ENCODE data around the gene MAGI2. TPM values are rescaled to one million over a fixed set of nuclear protein-coding genes. Genes with fewer than 3 reads are reported as not detected.
A peak's percentile ranks its signal among the peaks of the same experiment; 100 is the strongest.

Gene MAGI2
- total RNA-seq, 1 donor = 18.8 TPM

GRCh38 chr7:78479348-78479747 lies 974.1 kb downstream of the MAGI2 start:
- Histone ChIP-seq H3K27ac (ENCODE audit: low read depth, low read length) (no peak overlapping the region), H3K4me2 (ENCODE audit: insufficient read depth, low read length) (no peak overlapping the region), H3K36me3 (ENCODE audit: insufficient read depth, low read length) (no peaks in the 10 kb centered on the region), H3K4me1 (ENCODE audit: insufficient read depth, low read length) (peaks cover 3% of the 10 kb centered on the region), H3K4me3 (ENCODE audit: insufficient read depth, low read length) (no peak overlapping the region), H3K27me3 (ENCODE audit: insufficient read depth, low read length) (no peaks in the 10 kb centered on the region), H3K79me2 (ENCODE audit: insufficient read depth, low read length) (no peaks in the 10 kb centered on the region), H3K9me3 (ENCODE audit: low read depth, low read length) (no peaks in the 10 kb centered on the region), H4K20me1 (ENCODE audit: insufficient read depth, low read length) (no peaks in the 10 kb centered on the region), H2AFZ (ENCODE audit: low read length) (no peak overlapping the region)
- no peak for DNase-seq (ENCODE audit: insufficient read length, low spot score, missing footprints)
- TF ChIP-seq CTCF (IDR thresholded peaks at IDR 0.05; ENCODE audit: extremely low read depth, low read depth, low read length) = no peak

- H2AFZ ChIP-seq (ENCODE audit: low read length) = no peak overlapping the region
- DNase-seq (ENCODE audit: insufficient read length, low spot score, missing footprints) = no peak
- no peaks in the 10 kb centered on the region for H3K27me3 ChIP-seq (ENCODE audit: insufficient read depth, low read length)
- no peak overlapping the region for H3K27ac ChIP-seq (ENCODE audit: low read depth, low read length)
- H3K36me3 ChIP-seq (ENCODE audit: insufficient read depth, low read length) = no peaks in the 10 kb centered on the region
- H3K9me3 ChIP-seq (ENCODE audit: low read depth, low read length) = no peaks in the 10 kb centered on the region
- H3K4me2 ChIP-seq (ENCODE audit: insufficient read depth, low read length) = peak overlapping the region; percentile 16
- no peaks in the 10 kb centered on the region for H4K20me1 ChIP-seq (ENCODE audit: insufficient read depth, low read length)
- H3K4me3 ChIP-seq (ENCODE audit: insufficient read depth, low read length) = no peak overlapping the region
- H3K4me1 ChIP-seq (ENCODE audit: insufficient read depth, low read length) = peaks cover 17% of the 10 kb centered on the region
- H3K79me2 ChIP-seq (ENCODE audit: insufficient read depth, low read length) = no peaks in the 10 kb centered on the region
- no peak for TF ChIP-seq CTCF (IDR thresholded peaks at IDR 0.05; ENCODE audit: extremely low read depth, low read depth, low read length)
Measured at GRCh38 chr7:78476851-78477405, 976.5 kb downstream of the MAGI2 start.

GRCh38 chr7:78473571-78474301 lies 979.7 kb downstream of the MAGI2 start:
- no peak for TF ChIP-seq CTCF (IDR thresholded peaks at IDR 0.05; ENCODE audit: extremely low read depth, low read depth, low read length)
- H3K27me3 ChIP-seq (ENCODE audit: insufficient read depth, low read length) = no peaks in the 10 kb centered on the region
- DNase-seq (ENCODE audit: insufficient read length, low spot score, missing footprints) = no peak
- H2AFZ ChIP-seq (ENCODE audit: low read length) = no peak overlapping the region
- no peak overlapping the region for H3K4me2 ChIP-seq (ENCODE audit: insufficient read depth, low read length)
- H4K20me1 ChIP-seq (ENCODE audit: insufficient read depth, low read length) = no peaks in the 10 kb centered on the region
- no peaks in the 10 kb centered on the region for H3K79me2 ChIP-seq (ENCODE audit: insufficient read depth, low read length)
- H3K4me1 ChIP-seq (ENCODE audit: insufficient read depth, low read length) = peaks cover 18% of the 10 kb centered on the region
- H3K9me3 ChIP-seq (ENCODE audit: low read depth, low read length) = no peaks in the 10 kb centered on the region
- H3K4me3 ChIP-seq (ENCODE audit: insufficient read depth, low read length) = no peak overlapping the region
- H3K27ac ChIP-seq (ENCODE audit: low read depth, low read length) = no peak overlapping the region
- H3K36me3 ChIP-seq (ENCODE audit: insufficient read depth, low read length) = no peaks in the 10 kb centered on the region

GRCh38 chr7:78473021-78473420 lies 980.4 kb downstream of the MAGI2 start:
- H3K27ac ChIP-seq (ENCODE audit: low read depth, low read length) = no peak overlapping the region
- H3K4me2 ChIP-seq (ENCODE audit: insufficient read depth, low read length) = no peak overlapping the region
- no peaks in the 10 kb centered on the region for H3K27me3 ChIP-seq (ENCODE audit: insufficient read depth, low read length)
- no peaks in the 10 kb centered on the region for H3K9me3 ChIP-seq (ENCODE audit: low read depth, low read length)
- H3K36me3 ChIP-seq (ENCODE audit: insufficient read depth, low read length) = no peaks in the 10 kb centered on the region
- H2AFZ ChIP-seq (ENCODE audit: low read length) = no peak overlapping the region
- no peaks in the 10 kb centered on the region for H3K79me2 ChIP-seq (ENCODE audit: insufficient read depth, low read length)
- no peak for DNase-seq (ENCODE audit: insufficient read length, low spot score, missing footprints)
- no peaks in the 10 kb centered on the region for H4K20me1 ChIP-seq (ENCODE audit: insufficient read depth, low read length)
- no peak for TF ChIP-seq CTCF (IDR thresholded peaks at IDR 0.05; ENCODE audit: extremely low read depth, low read depth, low read length)
- peaks cover 18% of the 10 kb centered on the region for H3K4me1 ChIP-seq (ENCODE audit: insufficient read depth, low read length)
- no peak overlapping the region for H3K4me3 ChIP-seq (ENCODE audit: insufficient read depth, low read length)

Measured in osteoblast (primary cell).